ENCODE data around the gene MPP3.

The MPP3 gene

GRCh38 chr17:43827596-43827995 lies 5.3 kb downstream of the MPP3 start:
- no peak for TF ChIP-seq CTCF (IDR thresholded peaks at IDR 0.05; ENCODE audit: low read depth, low read length, missing control alignments)
- H3K4me3 ChIP-seq (ENCODE audit: low read depth, low read length), result no peak overlapping the region
- no peak for DNase-seq (ENCODE audit: low read depth)
- in situ Hi-C loops (cut with HindIII; ENCODE audit: low sequenced_read_pairs), result no loop called here

GRCh38 chr17:43826206-43826605 lies 6.7 kb downstream of the MPP3 start:
- in situ Hi-C loops (cut with HindIII; ENCODE audit: low sequenced_read_pairs), result no loop called here

GRCh38 chr17:43825567-43825966 lies 7.4 kb downstream of the MPP3 start:
- in situ Hi-C loops (cut with HindIII; ENCODE audit: low sequenced_read_pairs), result no loop called here
- no peak for TF ChIP-seq CTCF (IDR thresholded peaks at IDR 0.05; ENCODE audit: low read depth, low read length, missing control alignments)
- no peak for DNase-seq (ENCODE audit: low read depth)
- H3K4me3 ChIP-seq (ENCODE audit: low read depth, low read length), result no peak overlapping the region

More at GRCh38 chr17:43826206-43826605, 6.7 kb downstream of the MPP3 start:
- DNase-seq (ENCODE audit: low read depth), result no peak
- H3K4me3 ChIP-seq (ENCODE audit: low read depth, low read length), result no peak overlapping the region
- no peak for TF ChIP-seq CTCF (IDR thresholded peaks at IDR 0.05; ENCODE audit: low read depth, low read length, missing control alignments)

- DNase-seq (ENCODE audit: low read depth), result no peak
- H3K4me3 ChIP-seq (ENCODE audit: low read depth, low read length), result no peak overlapping the region
- no peak for TF ChIP-seq CTCF (IDR thresholded peaks at IDR 0.05; ENCODE audit: low read depth, low read length, missing control alignments)
- in situ Hi-C loops (cut with HindIII; ENCODE audit: low sequenced_read_pairs), result no loop called here
Measured at GRCh38 chr17:43823350-43824084, 9.4 kb downstream of the MPP3 start.

- in situ Hi-C loops (cut with HindIII; ENCODE audit: low sequenced_read_pairs), result no loop called here
- no peak overlapping the region for H3K4me3 ChIP-seq (ENCODE audit: low read depth, low read length)
- TF ChIP-seq CTCF (IDR thresholded peaks at IDR 0.05; ENCODE audit: low read depth, low read length, missing control alignments), result no peak
- DNase-seq (ENCODE audit: low read depth), result no peak
Measured at GRCh38 chr17:43822570-43823190, 10.3 kb downstream of the MPP3 start.

- no peak overlapping the region for H3K4me3 ChIP-seq (ENCODE audit: low read depth, low read length)
- DNase-seq (ENCODE audit: low read depth), result no peak
- in situ Hi-C loops (cut with HindIII; ENCODE audit: low sequenced_read_pairs), result no loop called here
- TF ChIP-seq CTCF (IDR thresholded peaks at IDR 0.05; ENCODE audit: low read depth, low read length, missing control alignments), result no peak
Measured at GRCh38 chr17:43820759-43821158, 12.2 kb downstream of the MPP3 start.

Data from astrocyte of the cerebellum (primary cell).